Inflammatory macrophage treated with lipopolysaccharide for 1 hour (primary cell): ENCODE data around the gene SLC27A4.
A peak's percentile ranks its signal among the peaks of the same experiment; 100 is the strongest.

Experiments used
- DNase-seq, 2 donors: peaks; one replicate each; pipeline ENCODE4 v3.0.0-alpha.2; 2020 to 2022

Gene SLC27A4

GRCh38 chr9:128339761-128340690 is at the start of gene SLC27A4:
SLC27A4 (plus strand) TSS chr9:128340527; CDS start chr9:128343133, 2,606 bp downstream.
- peak; percentile 62 to 66 for DNase-seq

- no peak for DNase-seq
These were observed 48.3 kb upstream of the SLC27A4 start for GRCh38 chr9:128292009-128292408.

DNA sequence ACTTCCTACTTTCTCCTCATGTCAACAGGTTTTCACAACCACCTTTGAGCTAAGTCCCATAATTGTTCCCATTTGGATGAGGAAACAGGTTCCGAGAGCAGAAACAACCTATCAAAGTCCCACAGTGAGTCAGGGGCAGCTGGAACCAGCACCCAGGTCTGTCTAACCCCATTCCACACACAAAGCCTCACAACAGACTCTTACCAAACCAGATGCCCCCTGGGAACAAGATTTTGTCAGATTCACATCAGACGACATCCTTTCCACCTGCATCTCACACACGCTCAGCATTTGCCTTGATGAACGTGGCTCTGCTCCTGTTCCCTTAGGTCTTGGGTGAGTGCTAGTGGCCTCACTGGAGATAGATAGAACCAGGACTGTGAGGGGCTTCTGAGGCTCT is 47.2 kb upstream of the SLC27A4 start:
- peak in 1 of 2 donors; percentile 22 for DNase-seq

- no peak for DNase-seq
These were observed 46.2 kb upstream of the SLC27A4 start for GRCh38 chr9:128294142-128294541.

GRCh38 chr9:128296340-128297220 is 43.7 kb upstream of the SLC27A4 start:
- no peak for DNase-seq

- DNase-seq, result no peak
These were observed 43.0 kb upstream of the SLC27A4 start for GRCh38 chr9:128297221-128297773.

DNA sequence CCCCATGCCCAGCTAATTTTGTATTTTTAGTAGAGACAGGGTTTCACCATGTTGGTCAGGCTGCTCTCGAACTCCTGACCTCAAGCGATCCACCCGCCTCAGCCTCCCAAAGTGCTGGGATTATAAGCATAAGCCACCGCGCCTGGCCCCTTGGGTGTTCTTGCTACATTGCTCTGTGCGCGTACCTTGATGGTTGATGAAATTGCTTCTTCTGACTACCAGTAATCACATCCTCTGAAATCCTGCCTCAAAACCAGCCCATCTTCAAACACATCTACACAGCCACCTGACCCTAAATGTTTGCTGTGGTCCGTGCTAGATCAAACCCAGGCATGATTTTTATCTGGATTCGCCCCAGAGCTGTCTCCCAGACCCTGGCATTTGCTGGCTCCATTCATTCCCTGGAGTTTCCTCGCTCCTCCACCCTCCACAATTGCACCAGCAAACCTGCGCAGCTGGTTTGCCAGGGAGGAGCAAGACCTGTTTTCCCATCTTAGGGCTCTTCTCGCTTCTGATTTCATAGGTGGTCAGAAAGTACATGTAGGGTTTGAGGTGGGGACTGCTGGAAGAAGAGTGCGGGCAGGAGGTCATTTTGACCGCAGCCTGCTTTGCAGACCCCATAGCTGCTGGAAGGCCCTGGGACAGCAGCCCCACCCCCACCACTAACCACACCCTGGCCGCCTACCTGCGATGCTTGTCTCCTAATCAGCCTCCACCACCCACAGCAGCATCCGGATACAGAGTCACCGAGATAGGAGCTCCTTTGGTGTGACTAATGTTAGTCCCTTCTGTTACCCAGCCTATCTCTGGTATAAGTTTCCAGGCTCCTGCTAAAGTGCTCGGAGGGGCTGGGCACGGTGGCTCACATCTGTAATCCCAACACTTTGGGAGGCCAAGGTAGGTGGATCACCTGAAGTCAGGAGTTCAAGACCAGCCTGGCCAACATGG is 41.5 kb upstream of the SLC27A4 start:
- DNase-seq, result no peak

DNA sequence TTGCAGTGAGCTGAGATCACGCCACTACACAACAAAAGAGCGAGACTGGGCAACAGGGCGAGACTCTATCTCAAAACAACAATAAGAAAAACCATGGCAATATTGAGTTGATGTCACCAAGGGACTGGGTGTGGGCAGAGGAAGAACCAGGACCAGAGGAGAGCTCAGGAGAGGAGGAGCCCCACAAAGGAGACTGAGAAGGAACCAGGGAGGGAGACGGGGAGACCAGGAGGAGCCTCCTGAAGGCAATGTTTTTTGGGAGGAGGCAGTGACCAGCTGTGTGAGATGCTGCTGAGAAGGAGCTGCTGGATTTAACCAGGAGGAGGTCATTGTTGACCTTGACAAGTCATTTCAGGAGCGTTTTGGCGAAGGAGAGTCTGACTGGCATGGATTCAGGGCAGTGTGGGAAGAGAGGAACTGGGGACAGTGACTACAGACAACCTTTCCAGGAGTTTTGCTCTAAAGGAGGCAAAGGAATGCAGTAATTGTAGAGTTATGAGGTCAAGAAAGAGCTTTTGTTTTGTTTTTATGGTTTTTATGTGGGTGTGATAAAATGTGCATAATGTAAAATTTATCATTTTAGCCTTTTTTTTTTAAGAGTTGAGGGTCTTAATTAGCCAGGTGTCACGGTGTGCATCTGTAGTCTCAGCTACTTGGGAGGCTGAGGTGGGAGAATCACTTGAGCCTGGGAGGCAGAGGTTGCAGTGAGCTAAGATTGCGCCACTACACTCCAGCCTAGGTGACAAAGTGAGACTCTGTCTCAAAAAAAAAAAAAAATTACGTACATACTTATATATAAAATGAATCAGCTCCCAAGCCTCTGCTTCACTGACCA is 36.0 kb upstream of the SLC27A4 start:
- DNase-seq, result no peak

DNA sequence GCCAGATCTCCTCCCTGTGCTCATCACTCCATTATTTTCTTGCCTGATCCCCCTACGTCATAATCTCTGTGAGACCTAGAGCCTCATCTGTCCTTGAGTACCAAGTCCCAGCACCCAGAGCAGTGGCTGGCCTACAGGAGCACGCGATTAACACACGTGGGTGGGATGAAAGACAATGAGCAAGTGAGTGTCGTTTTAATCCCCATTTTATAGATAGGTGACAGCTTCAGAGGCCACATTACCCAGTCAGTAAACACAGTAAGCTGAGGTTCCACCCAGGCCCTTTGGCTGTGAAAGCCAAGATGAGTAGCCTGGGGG is 35.4 kb upstream of the SLC27A4 start:
- DNase-seq, result no peak

GRCh38 chr9:128309551-128309950 is 30.8 kb upstream of the SLC27A4 start:
- DNase-seq, result no peak

GRCh38 chr9:128310461-128310860 is 29.9 kb upstream of the SLC27A4 start:
- DNase-seq, result no peak

DNA sequence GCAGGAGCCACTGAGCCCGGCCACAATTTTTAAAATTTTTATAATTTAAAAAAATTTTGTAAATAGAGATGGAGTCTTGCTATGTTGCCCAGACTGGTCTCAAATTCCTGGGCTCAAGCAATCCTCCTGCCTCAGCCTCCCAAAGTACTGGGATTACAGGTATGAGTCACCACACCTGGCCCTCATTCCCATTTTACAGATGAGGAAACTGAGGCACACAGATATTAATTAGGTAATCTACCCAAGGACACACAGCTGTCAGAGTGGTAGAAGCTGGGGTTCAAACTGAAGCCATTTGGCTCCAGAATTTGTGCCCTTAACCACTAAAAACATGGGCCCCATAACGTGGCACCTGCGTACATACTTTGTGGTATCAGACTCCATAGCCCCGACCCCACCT is 25.6 kb upstream of the SLC27A4 start:
- DNase-seq, result no peak

- no peak for DNase-seq
These were observed 23.9 kb upstream of the SLC27A4 start for GRCh38 chr9:128316421-128316820.

GRCh38 chr9:128317629-128318028 is 22.7 kb upstream of the SLC27A4 start:
- DNase-seq, result no peak

DNA sequence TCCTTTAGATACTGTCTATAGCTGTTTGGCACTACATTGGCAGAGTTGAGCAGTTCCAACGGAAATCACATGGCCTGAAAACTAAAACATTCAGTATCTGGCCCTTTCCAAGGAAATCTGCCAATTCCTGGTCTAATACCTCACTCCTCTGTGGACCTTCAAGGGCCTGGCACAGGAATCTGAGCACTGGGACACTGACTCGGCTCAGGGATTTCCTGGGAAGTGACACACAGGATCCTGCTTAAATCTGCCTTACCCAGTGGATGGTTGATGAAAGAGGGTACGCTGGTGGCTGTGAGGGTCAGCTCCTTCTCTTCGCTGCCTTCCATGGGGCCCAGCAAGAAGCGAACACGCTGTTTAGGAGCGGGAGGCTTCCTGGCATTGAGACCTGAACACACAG is 19.0 kb upstream of the SLC27A4 start:
- no peak for DNase-seq

DNA sequence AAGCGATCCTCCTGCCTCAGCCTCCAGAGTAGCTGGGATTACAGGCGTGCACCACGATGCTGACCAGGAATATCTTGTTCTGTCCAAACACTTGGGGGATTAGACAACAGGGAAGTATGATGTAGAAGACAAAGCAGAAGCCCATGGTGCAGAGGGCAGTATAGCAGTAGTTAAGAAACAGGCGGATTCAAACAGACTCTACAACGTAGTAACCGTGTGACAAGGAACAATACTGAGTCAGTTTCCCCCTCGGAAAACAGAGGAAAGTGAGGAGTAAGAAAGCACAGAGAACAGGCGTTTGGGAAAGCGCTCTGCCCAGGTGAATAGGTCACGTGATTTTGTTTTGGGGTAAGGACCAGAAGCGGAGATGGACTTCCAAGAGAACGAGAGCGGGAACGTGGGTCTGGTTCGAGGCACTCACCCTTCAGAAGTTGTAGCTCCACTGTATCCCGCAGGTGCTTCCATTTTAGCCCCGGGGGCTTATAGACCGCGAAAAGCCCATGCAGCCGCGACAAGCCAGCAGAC is 18.4 kb upstream of the SLC27A4 start:
- no peak for DNase-seq

DNA sequence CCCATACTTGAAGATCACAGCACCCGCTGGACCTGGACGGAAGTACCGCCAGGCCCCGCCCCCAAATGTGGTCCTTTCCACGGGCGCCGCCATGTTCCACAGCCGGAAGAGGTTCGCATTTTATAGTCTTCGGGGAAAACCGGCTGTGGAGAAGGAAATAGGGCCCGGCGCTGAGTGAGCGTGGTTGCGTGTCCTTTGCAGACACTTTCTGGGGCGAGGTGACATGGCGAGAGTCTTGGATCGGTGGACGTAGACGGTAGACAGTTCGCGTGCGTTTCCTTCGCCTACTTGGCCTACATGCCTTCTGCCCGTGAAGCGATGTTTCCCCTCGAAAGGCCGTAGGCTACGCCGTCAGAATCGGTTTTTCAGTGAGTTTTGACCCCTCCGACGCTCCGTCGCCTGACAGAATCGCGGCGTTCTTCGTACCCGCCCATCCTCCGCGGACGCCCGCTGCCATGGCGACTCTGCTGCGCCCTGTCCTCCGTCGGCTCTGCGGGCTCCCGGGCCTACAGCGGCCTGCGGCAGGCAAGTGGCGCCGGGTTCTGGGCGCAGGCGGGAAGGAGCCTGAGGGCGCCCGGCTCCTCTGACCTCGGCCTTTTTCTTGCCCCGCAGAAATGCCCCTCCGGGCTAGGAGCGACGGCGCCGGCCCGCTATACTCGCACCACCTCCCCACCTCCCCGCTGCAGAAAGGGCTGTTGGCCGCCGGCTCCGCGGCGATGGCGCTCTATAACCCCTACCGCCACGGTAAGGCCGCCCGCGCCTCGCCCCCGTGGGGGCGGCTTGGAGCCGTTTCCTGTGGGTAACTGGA is 17.7 kb upstream of the SLC27A4 start, which contains the start of the genes COQ4 and TRUB2:
TSS of gene COQ4 (plus strand) at position 436 of the 808 bp plus-strand sequence. CDS start at position 456, 20 bp downstream.
TSS of gene TRUB2 (minus strand) at position 44 of the 808 bp plus-strand sequence. CDS start at position 5, 39 bp downstream.
- DNase-seq, result peak; percentile 89 to 98

GRCh38 chr9:128323212-128323730 is 17.1 kb upstream of the SLC27A4 start:
- no peak for DNase-seq

- DNase-seq, result peak; percentile 12 to 23
These were observed 16.5 kb upstream of the SLC27A4 start for GRCh38 chr9:128323791-128324190.

DNA sequence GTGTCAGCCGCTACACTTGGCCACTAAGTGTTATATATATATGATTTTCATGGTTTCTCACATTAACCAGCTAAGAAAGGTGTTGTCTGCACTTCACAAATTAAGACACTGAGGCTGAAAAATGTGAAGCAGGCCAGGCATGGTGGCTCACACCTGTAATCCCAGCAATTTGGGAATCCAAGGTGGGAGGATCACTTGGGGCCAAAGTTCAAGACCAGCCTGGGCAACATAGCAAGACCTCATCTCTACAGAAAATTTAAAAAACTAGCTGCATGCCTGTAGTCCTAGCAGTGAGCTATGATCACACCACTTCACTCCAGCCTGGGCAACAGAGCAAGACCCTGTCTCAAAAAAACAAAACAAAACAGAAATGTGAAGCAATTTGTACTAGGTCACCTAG is 15.9 kb upstream of the SLC27A4 start:
- no peak for DNase-seq
